ENCODE data around the gene HLF.
"Not testable (repeated sequence)": the region's sequence is repeated elsewhere in the genome, so short reads cannot be mapped to it uniquely, and the experiment has no call there.

Gene HLF

DNA sequence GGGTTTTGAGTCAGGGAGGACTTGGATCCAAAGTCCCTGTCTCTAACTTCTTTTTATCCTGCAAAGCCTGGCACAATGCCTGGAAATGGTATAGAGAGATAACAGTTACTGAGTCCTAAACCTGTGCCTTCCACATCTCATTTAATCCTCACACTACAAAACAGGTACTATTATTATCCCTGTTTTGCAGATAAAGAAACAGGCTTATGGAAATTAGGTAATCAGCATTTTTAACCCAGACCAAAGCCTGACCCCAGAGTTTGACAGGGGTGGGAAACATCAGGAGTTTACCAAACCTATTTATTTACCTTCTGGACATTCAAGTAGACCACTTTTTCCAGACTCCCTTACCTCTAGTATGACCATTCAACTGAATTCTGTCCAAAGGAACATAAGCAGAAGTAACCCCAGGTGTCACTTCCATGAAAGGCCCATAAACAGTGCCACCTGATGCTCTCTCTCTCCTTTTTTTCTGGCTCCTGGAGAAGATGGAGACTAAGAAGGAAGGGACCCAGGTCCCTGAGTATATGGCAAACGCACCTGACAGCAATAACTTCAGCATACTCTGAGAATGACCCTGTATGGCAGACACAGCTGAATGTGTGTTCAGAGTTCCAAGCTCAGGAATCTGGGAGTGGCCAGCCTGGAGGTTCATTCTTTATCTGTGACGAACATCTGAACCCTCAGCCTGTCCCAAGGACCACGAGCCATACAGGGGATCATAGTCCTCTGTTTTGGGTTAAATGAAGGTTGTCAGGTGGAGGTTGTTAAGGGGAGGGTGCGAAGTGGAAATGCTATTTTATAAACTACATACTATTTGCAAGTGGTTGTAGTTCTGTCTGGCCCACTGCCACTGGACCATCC is 62.7 kb downstream of the HLF start:
- DNase-seq (ENCODE audit: low read depth, low spot score) = no peak

GRCh38 chr17:55328514-55328913 is 63.8 kb downstream of the HLF start:
- DNase-seq (ENCODE audit: low read depth, low spot score) = not testable (repeated sequence)

GRCh38 chr17:55330344-55330933 is 65.7 kb downstream of the HLF start:
- no peak for DNase-seq (ENCODE audit: low read depth, low spot score)

DNA sequence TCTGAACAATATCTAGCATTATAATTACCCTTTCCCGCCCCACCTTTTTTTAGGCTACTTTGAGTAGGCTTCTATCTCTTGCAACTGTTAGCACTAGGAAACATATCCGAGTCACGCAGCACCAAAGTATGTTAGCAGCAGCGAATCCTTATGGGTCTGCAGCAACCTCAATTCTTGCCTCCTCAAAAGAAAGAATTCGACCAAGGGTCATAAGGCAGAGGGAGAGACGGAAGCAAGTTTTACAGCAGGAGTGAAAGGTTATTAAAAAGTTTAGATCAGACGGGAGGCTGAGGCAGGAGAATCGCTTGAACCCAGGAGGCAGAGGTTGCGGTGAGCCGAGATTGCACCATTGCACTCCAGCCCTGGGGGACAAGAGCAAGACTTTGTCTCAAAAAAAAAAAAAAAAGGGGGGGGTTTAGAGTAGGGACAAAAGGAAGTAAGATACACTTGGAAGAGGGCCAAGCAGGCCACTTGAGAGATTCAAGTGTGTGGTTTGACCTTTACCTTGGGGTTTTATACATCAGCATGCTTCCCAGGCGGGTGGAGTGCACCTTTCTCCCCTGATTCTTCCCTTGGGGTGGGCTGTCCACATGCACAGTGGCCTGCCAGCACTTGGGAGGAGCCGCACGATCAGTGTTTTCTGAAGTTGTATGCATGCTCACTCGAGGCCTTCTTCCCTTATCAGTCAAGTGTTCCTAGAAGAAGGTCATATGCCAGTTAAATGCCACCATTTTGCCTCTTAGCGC is 67.7 kb downstream of the HLF start:
- no peak for DNase-seq (ENCODE audit: low read depth, low spot score)

- no peak for DNase-seq (ENCODE audit: low read depth, low spot score)
These were observed 69.5 kb downstream of the HLF start for GRCh38 chr17:55334285-55334684.

- DNase-seq (ENCODE audit: low read depth, low spot score) = no peak
These were observed 70.3 kb downstream of the HLF start for GRCh38 chr17:55334881-55335540.

DNA sequence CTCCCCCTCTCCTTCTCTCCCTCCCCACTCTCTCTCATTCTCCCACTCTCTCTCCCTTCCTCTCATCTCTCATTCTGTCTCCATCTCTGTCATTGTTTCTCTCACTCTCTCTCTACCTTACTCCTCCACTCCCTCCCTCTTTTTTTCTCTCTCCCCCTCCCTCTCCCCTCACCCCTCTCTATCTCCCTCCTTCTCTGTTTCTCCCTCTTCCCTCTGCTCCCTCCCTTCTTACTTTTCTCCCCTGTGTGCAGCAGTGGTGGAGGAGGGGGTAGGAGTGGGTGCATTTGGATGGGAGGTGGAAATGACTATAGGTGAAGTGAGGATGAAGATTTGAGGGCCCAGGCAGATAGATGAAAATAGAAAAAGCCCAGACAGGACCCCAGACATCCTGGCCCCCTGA is 70.9 kb downstream of the HLF start:
- no peak for DNase-seq (ENCODE audit: low read depth, low spot score)

DNA sequence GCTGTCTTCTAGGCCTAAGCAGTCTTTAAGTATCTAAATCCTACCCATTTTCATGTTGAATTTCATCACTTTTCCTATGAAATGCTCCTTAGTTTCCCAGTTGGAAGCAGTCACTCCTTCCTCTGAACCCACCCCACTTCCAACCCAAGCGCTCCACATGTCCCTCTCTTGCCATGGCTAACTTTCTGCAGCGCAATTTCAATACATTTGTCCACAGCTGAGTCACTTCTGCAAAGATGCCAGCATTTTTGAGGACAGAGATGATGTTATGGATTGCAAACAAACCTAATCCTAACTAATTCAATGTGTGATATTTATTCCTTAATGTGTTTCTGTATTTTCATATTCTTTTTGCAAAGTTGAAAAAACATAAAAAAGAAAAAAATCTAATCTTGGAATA is 71.7 kb downstream of the HLF start:
- DNase-seq (ENCODE audit: low read depth, low spot score) = no peak

- no peak for DNase-seq (ENCODE audit: low read depth, low spot score)
These were observed 75.4 kb downstream of the HLF start for GRCh38 chr17:55340176-55340575.

DNA sequence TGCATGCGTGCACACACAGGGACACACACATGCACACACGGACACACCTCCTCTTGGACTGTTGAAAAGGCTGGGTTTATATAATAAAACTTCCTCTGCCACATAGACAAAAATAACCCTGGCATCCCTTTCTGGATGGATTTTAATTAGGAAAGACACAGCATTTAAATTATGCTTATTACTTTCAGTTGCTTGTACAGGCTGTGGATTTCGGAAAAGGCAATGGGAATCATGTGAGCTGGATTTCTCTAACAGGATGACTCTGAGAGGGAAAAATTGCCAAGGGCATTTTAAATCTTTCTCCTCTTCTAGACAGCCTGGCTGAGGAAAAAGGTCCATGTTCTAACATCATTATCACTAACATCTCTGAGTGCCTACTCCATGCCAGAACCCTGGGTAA is 75.9 kb downstream of the HLF start:
- no peak for DNase-seq (ENCODE audit: low read depth, low spot score)

DNA sequence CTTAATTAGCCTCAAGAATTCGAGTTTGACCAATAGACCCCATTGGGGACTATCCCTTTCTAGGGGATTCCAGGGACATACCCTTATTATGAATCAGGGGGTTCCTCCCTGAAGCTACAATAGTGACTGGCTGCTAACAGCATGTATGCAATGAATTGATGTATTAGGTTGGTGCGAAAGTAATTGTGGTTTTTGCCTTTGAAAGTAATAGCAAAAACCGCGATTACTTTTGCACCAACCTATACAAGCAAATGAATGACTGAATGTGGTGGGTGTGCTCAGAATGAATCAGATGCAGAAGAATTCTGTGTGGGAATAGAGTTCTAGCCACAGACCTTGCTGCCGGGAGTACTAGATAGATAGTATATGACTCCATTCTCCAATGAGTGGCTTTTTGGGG is 76.7 kb downstream of the HLF start:
- no peak for DNase-seq (ENCODE audit: low read depth, low spot score)

- no peak for DNase-seq (ENCODE audit: low read depth, low spot score)
These were observed 78.2 kb downstream of the HLF start for GRCh38 chr17:55342800-55343585.

GRCh38 chr17:55343900-55344513 is 79.2 kb downstream of the HLF start:
- DNase-seq (ENCODE audit: low read depth, low spot score) = no peak

DNA sequence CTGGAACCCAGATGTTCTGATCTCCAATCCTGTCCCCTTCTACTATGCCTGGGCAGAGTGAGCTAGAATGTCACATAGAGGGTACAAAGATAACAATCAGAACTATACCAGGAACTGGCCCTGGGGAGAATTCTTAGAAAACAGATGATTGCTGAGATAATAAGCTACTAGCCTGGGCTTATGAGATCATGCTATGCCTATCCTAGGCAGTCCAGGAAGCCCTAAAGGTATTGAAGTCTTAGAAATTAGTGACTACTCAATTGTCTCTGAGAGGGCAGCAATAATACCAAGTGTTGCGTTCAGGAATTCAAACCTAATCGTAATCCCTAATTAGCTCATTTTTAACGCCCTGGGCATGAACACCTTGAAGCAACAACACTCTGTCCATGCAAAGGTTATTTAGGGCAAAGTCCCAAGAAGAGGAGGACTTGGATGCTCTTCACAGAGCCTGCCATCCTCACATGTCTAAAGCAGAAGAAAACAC is 79.8 kb downstream of the HLF start:
- no peak for DNase-seq (ENCODE audit: low read depth, low spot score)

GRCh38 chr17:55345132-55345531 is 80.4 kb downstream of the HLF start:
- DNase-seq (ENCODE audit: low read depth, low spot score) = no peak

GRCh38 chr17:55346658-55347057 is 81.9 kb downstream of the HLF start:
- no peak for DNase-seq (ENCODE audit: low read depth, low spot score)

GRCh38 chr17:55347341-55347740 is 82.6 kb downstream of the HLF start:
- no peak for DNase-seq (ENCODE audit: low read depth, low spot score)

DNA sequence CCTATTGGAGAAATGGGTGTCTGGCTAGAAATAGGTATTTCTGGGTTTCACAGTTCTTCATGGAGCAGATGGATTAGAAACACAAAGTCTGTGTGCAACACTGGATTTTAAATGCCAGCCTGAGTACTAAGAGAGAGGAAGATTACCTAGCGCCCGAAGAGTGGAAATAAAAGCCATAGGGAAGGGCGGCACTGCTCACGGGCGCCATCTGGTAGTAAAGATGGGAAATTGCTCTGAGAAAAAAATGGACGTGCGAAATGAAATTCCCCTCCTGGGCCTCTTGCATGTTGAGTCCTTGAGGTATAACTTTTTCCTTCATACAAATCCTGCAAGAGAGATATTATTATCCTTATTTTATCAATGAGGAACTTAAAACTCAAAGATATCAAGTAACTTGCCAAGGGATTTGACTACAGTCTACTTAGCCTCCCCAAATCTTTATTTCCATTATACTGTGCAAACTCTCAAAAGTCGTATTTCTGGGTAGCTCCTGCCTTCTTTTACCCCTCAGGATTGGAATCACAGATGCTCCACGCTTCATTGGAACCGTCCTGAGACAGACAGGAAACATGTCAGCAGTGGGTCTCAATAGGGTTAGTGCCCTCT is 84.1 kb downstream of the HLF start:
- no peak for DNase-seq (ENCODE audit: low read depth, low spot score)

DNA sequence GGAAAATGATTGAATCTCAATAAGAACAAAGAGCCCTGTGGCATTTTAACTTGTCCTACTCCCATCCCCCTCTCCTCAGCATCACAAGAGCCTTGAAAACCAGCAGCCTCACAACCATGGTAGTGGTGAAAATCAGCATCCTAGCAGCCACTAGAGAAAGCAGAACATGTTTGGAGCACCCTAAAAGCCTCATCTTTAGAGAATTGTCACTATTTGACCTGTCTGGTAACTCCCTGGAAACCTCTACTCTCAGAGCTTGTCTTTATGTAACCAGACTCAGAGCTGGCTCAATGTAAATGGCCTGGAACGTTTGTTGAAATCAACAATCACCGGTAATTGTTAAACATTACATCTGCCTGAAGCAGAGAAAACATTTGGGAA is 86.1 kb downstream of the HLF start:
- DNase-seq (ENCODE audit: low read depth, low spot score) = no peak

DNA sequence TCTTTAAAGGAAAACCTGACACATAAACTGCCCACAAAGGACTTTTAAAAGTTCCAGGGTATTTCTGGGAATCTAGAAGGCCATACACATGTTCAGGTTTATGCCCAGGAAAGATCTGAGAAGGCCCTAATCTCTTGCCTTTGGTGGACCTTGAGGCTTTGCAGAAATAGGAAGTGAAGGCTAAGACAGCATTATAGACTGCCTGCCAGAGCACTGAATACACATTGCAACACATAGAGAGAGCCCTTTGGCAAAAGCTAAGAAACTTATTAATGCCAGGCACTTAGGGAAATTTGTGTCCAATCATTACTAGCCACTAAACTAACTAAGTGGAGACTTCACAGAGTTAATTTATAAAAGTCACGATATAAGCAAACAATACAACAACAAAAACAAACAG is 86.5 kb downstream of the HLF start:
- no peak for DNase-seq (ENCODE audit: low read depth, low spot score)
